ENCODE results near the gene GTF2H4.
"Not testable (repeated sequence)": the region's sequence is repeated elsewhere in the genome, so short reads cannot be mapped to it uniquely, and the experiment has no call there.

GTF2H4 gene

DNA sequence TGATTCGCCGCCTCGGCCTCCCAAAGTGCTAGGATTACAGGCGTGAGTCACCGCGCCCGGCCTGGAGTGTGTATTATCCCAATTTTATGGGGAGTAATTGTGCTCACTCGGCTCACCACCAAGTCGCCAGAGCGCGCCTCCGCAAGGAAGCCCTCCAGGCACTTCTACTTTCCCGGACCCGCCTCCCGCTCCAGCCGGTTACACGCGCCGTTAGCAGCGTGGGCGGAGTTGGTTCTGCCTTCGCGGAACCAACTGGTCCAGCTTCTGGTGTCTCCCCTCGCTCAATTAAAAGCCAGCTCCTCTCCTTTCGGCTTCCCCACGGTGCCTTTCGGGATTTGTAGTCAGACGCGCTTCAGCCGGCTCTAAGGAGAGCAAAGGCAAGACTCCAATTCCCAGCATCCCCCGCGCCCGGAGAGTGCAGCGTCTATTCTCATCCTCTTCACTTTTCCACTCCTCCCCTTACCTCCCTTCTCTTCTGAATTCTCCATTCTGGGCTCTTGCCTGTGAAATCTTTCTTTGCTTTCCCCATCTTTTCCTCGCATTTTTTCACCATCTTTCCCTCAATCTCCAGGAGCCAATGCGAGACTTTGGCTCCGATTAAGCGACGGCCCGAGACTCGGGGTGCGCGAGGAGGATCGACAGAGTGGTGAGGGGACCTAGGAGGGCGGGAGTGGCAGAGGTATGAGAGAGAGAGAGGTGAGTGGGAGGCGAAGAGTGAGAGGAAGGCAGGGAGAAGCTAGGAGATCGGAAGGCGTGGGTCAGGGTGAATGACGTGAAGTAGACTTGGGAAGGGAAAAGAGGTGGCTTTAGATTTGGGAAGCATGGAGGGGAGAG is at the start of gene GTF2H4:
Gene GTF2H4 (plus strand): TSS at position 450 of the 834 bp plus-strand sequence.
- in situ Hi-C loops (cut with MboI; ENCODE audit: low sequenced_read_pairs) = loop anchor here (25.0 kb wide), 1 partner anchor 179 kb away; no protein-coding TSS in a partner anchor

DNA sequence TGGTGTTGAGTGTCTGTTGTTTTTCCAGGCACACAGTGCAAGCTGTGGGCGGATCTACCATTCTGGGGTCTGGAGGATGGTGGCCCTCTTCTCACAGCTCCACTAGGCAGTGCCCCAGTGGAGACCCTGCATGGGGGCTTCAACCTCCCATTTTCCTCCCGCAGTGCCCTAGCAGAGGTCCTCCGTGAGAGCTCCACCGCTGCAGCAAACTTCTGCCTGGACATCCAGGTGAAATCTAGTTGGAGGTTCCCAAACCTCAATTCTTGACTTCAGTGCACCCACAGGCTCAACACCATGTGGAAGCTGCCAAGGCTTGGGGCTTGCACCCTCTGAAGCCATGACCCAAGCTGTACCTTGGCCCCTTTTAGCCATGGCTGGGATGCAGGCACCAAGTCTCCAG is 48.3 kb upstream of the GTF2H4 start:
- in situ Hi-C loops (cut with MboI; ENCODE audit: low sequenced_read_pairs) = not testable (repeated sequence)

DNA sequence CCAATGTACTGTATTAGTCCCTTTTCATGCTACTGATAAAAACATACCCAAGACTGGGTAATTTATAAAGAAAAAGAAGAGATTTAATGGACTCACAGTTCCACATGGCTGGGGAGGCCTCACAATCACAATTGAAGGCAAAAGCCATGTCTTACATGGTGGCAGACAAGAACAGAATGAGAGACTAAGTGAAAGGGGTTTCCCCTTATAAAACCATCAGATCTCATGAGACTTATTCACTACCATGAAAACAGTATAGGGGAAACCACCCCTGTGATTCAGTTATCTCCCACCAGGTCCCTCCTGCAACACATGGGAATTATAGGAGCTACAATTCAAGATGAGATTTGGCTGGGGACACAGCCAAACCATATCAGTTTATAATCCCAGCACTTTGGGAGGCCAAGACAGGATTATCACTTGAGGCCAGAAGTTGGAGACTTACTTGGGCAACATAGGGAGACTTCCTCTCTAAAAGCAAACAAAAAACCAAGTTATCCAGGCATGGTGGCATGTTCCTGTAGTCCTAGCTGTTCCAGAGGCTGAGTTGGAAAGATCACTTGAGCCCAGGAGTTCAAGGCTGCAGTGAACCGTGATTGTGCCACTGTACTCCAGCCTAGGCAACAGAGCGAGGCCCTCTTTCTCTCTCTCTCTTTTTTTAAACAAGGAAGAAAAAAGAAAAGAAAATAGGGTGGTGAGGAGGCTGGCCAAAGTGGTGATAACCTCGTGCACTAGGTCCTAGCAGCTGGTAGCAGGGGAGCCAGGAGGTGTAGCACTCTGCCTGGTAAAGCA is 46.6 kb upstream of the GTF2H4 start:
- in situ Hi-C loops (cut with MboI; ENCODE audit: low sequenced_read_pairs) = no loop called here

DNA sequence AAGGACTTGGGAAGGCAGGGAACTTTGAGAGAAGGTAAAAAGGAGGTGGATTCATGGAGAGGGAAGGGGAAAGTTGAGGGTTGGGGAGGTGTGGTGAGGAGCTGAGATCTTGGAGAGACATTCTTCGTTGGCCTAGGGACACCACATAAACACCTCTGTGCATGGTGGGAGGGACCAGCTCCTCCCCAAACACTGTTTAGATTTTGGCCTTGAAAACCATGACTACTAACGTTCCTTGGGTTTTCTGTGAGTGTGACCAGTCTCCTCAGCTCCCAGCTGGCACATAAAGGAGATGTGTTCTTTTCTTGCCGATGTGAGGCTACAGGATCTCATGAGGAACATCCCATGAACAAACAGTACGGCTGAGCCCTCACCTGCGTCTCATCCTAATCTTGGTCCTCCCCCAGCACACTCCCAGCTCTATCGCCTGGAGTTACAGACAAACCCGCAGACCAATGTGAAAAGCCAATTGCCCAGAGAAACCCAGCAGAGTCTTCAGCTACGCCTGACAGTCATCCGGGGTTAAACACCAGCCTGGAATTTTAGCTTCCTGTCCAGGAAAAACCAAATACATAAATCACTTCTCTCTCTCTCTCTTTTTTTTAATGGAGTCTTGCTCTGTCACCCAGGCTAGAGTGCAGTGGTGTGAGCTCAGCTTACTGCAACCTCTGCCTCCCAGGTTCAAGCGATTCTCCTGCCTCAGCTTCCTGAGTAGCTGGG is 45.7 kb upstream of the GTF2H4 start:
- in situ Hi-C loops (cut with MboI; ENCODE audit: low sequenced_read_pairs) = no loop called here

DNA sequence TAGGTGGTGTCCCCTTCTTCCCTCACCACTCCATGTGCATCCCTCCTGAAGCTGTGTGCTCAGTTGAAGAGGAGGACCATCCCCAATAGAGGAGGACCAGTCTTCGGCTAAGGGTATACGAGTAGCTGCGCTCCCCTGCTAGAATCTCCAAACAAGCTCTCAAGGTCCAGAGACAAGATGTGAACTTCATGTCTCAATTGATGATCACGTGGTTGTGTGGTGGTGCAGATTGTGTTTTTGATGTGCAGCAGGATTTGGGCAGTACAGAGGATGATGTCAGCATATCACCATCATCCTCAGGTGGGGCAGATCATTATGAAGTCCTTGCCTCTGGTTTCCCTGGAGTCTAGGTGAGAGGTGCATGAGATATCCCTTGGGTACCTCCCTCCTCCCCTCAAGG is 43.7 kb upstream of the GTF2H4 start:
- in situ Hi-C loops (cut with MboI; ENCODE audit: low sequenced_read_pairs) = no loop called here

DNA sequence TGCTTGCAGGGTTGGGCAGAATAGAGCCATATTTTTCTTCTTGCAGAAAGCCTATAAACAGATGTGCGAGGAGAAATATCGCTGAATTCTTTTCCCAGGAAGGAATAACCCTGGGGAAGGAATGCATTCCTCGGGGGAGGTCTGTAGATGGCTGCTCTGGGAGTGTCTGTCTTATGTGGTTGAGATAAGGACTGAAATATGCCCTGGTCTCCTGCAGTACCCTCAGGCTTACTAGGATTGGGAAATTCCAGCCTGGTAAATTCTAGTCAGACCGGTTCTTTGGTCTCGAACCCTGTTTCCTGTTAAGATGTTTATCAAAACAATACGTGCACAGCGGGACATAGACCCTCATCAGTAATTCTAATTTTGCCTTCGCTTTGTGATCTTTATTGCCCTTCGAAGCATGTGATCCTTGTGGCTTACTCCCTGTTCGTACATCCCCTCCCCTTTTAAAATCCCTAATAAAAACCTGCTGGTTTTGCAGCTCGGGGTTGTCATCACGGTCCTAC is 38.7 kb upstream of the GTF2H4 start:
- in situ Hi-C loops (cut with MboI; ENCODE audit: low sequenced_read_pairs) = not testable (repeated sequence)

DNA sequence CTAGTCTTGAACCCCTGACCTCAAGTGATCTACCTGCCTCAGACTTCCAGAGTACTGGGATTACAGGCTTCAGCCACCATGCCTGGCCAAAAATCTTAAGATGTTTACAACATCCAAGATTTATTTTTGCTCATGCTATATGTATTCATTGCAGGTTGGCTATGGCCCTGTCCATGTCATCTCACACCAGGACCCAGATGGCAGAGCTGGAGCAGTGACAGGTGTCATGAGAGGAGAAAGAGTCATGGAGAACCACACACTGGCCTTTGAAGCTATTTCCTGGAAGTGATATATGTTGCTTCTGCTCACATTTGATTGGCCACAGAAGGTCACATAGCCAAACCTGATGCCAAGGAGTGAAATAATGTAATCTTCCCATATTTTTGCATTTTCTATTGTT is 37.5 kb upstream of the GTF2H4 start:
- in situ Hi-C loops (cut with MboI; ENCODE audit: low sequenced_read_pairs) = loop anchor here (10.0 kb wide), 1 partner anchor 136 kb away; no protein-coding TSS in a partner anchor

DNA sequence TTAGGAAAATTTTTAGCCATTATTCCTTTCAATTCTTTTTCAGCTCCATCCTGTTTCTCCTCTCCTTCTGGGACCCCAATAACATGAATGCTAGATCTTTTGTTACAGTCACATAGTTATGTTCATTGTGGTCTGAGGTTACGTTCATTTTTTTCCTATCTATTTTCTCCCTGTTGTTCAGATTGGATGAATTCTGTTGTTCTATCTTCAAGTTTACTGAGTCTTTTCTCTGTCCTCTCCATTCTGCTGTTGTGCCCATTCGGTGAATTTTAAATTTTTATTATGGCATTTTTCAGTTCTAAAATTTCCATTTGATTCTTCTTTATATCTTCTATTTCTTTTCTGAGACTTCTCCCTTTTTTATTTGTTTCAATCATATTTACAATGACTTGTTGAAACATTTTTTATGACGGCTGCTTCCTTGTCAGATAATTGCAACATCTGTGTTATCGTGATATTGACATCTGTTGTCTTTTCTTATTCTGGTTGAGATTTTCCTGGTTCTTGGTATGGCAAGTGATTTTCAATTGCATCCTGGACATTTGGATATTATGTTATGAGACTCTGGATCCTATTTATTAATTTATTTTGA is 36.3 kb upstream of the GTF2H4 start:
- in situ Hi-C loops (cut with MboI; ENCODE audit: low sequenced_read_pairs) = loop anchor here (10.0 kb wide), 1 partner anchor 137 kb away; no protein-coding TSS in a partner anchor

DNA sequence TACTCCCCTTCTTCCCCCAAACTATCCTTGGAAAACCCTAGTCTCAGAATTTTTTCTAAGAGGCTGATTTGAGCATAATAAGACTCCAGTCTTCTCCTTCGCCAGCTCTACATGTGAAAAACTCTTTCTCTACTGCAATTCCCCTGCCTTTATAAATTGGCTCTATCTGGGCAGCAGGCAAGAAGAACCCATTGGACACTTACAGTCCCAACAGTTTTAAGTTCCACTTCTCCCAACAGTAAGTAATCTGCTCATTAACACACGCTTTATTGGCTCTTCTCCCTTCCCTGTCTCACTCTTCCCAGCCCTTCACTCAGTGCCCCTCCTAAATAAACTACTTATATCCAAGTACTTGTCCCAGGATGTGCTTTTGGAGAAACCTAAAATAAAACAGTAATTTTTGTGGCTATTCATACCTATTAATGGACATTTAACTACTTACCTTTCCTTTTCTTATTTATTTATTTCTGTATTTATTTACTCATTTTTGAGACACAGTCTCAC is 34.8 kb upstream of the GTF2H4 start:
- in situ Hi-C loops (cut with MboI; ENCODE audit: low sequenced_read_pairs) = loop anchor here (10.0 kb wide), 1 partner anchor 138 kb away; no protein-coding TSS in a partner anchor

DNA sequence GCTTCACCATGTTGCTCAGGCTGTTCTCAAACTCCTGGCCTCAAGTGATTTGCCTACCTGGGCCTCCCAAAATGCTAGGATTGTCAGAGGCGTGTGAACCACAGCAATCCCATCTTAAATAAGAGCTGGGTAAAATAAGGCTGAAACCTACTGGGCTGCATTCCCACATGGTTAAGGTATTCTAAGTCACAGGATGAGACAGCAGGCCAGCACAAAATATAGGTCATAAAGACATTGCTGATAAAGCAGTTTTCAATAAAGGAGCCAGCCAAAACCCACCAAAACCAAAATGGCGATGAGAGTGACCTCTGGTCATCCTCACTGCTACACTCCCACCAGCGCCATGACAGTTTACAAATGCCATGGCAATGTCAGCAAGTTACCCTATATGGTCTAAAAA is 34.2 kb upstream of the GTF2H4 start:
- in situ Hi-C loops (cut with MboI; ENCODE audit: low sequenced_read_pairs) = loop anchor here (10.0 kb wide), 1 partner anchor 139 kb away; no protein-coding TSS in a partner anchor

DNA sequence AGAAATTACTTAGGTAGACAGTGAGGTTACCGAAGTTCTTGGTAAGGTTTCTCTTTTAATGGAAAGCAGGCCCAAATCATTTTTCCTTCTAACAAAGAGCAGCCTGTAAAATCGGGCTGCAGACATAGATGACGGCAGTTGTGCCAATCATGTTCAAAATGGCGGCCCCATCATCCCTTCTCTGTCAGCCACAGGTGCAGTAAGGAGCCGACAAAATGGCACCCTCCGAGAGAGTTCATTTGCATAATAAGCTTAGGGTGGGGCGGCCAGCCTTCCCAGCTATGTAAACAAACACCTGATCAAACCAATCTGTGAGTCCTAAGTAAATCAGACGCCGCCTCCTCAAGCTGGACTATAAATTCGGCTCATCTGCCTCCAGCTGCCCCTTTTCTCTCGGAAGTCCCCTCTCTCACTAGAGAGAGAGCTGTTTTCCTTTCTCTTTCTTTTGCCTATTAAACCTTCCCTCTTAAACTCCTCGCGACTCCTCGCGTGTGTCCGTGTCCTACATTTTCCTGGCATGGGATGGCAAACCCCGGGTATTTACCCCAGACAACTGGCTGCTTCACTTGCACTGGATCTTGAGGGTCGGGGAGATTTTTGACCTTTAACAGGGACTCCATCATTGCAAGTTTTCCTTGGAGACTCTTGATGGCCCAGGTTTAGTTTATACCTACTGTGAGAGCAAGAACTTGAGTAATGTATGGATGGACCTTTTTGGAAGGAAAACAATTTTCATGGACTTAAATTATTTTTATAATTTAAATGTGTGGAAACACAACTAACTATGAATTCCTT is 32.6 kb upstream of the GTF2H4 start:
- in situ Hi-C loops (cut with MboI; ENCODE audit: low sequenced_read_pairs) = loop anchor here (10.0 kb wide), 1 partner anchor 141 kb away; no protein-coding TSS in a partner anchor

DNA sequence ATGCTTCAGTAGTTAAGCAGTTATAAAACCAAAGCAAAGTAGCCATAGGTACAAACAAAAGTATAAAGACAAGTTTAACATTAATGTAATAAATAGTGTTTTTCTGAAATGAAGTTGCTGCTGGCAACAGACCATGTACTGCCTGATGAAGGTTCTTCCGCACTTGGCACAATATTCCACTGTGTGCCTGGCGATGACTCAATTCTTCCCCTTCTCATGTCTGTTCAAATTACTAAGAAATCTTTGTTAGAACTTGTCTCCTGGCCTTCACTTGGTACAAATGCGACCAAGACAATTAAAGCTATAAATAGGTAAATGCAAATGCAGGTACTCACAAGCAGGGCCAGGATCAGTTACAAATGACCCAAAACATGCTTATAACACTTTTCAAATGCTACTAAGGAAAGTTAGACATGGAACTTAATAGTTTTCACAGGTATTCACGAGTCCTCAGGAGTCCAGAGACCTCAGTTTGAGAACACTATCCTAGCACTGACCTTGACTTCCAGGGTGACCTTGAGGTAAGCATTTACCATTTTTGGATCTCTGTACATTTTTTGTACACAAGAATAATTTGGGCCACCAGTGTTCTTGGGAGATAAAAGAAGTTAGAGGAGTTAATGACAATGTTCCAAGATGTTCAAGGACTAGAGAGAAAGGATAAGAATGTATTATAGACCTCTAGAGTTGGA is 31.8 kb upstream of the GTF2H4 start:
- in situ Hi-C loops (cut with MboI; ENCODE audit: low sequenced_read_pairs) = loop anchor here (10.0 kb wide), 1 partner anchor 141 kb away; no protein-coding TSS in a partner anchor

DNA sequence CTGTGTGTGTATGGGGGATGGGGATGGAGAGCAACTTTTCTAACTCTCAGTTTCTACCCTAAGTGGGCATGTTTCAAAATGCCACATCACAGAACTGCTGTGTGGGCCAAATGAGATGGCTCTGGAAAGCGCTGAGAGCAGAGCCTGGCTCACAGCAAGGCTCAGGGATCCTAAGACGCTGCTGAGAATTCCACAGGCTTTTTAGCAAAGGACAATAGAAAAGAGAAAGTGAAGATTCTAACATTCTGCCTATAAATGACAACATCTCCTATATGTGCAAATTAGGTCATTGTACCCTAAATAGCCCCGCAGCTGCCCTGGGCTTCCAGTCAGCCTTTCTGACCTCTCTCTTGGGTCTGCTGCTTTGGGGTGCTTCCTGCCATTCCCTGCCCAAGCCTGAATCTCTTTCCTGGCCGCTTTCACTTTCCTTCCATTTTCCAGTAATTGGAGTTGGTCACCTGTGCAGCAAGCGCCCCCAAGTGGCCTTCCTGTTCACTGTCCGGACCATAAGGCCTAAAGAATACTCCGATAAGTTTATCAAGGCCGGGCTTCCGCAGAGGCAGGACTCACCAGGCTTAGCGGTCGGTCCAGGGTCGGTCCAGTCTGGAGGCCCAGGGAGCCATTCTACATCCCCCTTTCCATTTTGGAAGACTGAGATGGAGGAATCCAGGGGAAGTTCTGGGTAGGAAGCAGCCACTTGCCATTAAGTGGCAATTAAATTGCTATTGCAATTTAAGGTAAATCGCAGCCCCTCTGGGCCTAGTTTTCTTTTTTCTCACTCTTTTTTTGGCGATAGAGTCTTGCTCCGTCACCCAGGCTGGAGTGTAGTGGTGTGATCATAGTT is 30.4 kb upstream of the GTF2H4 start:
- in situ Hi-C loops (cut with MboI; ENCODE audit: low sequenced_read_pairs) = loop anchor here (10.0 kb wide), 1 partner anchor 143 kb away; no protein-coding TSS in a partner anchor

DNA sequence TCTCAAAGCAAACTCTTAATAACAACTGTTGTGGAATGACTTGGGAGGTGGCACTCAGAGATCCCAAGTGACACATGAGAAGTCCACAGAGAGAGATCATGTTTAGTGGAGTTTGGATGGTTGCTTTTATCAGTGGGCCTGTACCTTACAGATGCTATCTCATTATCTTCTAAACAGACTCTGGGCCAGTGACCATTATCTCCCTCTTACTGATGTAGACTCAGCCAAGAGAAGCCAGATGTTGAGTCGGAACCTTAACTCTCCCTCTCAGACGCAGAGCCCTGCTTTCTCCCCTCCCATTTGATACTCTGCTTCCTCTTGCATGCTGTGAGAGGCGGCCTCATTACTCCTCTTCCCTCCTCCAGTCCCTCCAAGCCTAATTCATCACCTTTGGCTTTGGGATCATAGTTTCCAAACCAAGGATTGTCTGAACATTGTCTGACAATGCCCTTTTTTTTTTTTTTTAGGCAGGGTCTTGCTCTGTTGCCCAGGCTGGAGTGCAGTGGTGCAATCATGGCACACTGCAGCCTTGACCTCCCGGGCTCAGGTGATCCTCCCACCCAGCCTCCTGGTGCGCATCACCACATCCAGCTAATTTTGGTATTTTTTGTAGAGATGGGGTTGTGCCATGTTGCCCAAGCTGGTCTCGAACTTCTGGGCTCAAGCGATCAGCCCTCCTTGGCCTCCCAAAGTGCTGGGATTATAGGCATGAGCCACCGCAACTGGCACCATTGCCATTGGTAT is 28.2 kb upstream of the GTF2H4 start:
- in situ Hi-C loops (cut with MboI; ENCODE audit: low sequenced_read_pairs) = loop anchor here (10.0 kb wide), 1 partner anchor 145 kb away; no protein-coding TSS in a partner anchor

DNA sequence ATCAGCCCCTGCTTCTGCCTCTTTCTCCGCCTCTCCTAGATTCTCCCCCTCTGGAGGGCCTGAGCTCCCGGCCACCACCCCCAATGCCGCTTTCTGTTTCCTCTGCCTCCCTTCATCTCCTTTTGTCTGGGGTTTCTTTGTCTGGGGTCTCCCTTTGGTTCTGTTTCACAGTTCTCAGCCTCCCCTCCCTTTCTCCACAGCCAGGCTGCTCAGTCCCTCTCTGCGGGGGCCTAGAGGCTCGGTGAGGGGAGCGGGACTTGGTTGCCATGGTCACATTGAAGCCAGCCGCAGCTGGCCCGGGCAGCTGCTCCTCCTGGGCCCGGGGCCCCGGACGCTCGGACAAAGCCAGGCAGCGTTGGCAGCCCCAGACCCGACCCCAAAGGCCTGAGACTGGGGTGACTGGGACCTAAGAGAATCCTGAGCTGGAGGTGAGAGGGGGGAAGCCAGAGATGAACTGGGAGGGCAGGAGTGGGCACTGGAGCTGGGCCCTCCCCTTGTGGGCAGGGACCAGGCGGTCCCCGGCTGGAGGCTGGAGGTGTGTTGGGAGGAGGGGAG is 27.2 kb upstream of the GTF2H4 start:
- in situ Hi-C loops (cut with MboI; ENCODE audit: low sequenced_read_pairs) = no loop called here

DNA sequence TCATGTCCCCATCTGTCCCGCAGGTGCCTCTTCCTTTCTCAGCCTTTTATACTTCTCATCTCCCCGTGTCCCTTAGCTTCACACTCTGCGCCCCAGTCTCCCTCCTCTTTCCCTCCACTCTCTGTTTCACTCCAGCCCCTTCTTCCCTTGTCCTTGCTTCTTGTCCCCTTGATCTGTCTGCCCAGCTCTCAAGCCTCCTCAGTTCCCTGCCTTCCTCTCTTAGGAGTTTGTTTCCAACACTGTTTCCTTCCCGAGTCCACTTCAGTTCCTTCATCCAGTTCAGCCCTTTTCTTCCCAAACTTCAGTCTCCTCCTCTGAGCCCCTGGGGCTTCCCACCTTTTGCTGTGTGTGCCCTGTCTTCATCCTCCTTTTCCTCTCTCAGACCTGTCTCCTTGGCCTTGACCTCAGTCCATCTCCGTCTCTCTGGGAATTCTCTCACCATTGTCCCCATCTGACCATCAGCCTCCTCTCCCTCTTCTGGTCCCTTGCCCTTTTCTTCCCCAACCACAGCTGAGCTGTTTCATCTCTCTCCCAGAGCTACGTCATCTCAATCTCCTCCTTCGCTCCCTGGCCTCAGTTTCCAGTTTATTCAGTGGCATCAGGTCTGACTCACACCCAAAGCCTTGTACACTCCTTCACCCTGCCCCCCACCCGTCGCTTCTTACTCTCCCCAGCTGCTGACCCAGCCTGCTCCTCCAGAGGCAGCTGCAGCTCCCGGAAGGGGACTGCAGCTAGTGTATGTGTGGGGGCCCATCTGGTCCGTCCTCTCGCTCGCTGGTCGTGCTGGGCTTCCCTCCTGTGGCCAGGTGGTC is 26.4 kb upstream of the GTF2H4 start:
- in situ Hi-C loops (cut with MboI; ENCODE audit: low sequenced_read_pairs) = no loop called here
